ENCODE measurements around the gene HP. TPM values are rescaled to one million over a fixed set of nuclear protein-coding genes. Genes with fewer than 3 reads are reported as not detected.

The HP gene
- total RNA-seq, 1 donor from 2014 or later = 137 TPM

GRCh38 chr16:72109966-72110530 is 55.7 kb downstream of the HP start:
- no peak for DNase-seq (ENCODE audit: low spot score in 2 of 2)
- peaks cover 76 to 78% of the 10 kb centered on the region in 2 donors for H3K36me3 ChIP-seq
- no peaks in the 10 kb centered on the region for H3K4me1 ChIP-seq
- no peak overlapping the region for H3K4me3 ChIP-seq
- no peaks in the 10 kb centered on the region for H3K9me3 ChIP-seq
- H3K27ac ChIP-seq = no peak overlapping the region
- no peaks in the 10 kb centered on the region for H3K27me3 ChIP-seq
- TF ChIP-seq, protein P1, sequence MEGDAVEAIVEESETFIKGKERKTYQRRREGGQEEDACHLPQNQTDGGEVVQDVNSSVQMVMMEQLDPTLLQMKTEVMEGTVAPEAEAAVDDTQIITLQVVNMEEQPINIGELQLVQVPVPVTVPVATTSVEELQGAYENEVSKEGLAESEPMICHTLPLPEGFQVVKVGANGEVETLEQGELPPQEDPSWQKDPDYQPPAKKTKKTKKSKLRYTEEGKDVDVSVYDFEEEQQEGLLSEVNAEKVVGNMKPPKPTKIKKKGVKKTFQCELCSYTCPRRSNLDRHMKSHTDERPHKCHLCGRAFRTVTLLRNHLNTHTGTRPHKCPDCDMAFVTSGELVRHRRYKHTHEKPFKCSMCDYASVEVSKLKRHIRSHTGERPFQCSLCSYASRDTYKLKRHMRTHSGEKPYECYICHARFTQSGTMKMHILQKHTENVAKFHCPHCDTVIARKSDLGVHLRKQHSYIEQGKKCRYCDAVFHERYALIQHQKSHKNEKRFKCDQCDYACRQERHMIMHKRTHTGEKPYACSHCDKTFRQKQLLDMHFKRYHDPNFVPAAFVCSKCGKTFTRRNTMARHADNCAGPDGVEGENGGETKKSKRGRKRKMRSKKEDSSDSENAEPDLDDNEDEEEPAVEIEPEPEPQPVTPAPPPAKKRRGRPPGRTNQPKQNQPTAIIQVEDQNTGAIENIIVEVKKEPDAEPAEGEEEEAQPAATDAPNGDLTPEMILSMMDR (IDR thresholded peaks at IDR 0.05) = no peak
- intact Hi-C loops (cut with DNase I) = no loop called here

Other genes with a start within 250 kb of the HP start
- gene AP1G1, start 245.7 kb upstream of the HP start, total RNA-seq = 40.7 TPM
- gene ATXN1L, start 208.5 kb upstream of the HP start, total RNA-seq = 11.8 TPM
- gene ZNF821, start 170.3 kb upstream of the HP start, total RNA-seq = not detected
- gene IST1, start 159.0 kb upstream of the HP start, total RNA-seq = 116 TPM
- gene PKD1L3, start 54.1 kb upstream of the HP start, total RNA-seq = not detected
- gene DHODH, start 45.8 kb upstream of the HP start, total RNA-seq = 8.6 TPM
- 1.1 TPM for gene HPR, start 8.7 kb downstream of the HP start, total RNA-seq
- 2.4 TPM for gene TXNL4B, start 39.1 kb downstream of the HP start, total RNA-seq
- 11.7 TPM for gene DHX38, start 39.3 kb downstream of the HP start, total RNA-seq
- gene PMFBP1, start 117.7 kb downstream of the HP start, total RNA-seq = not detected